Measurements from ENCODE around the gene SH3BGRL2.

DNA sequence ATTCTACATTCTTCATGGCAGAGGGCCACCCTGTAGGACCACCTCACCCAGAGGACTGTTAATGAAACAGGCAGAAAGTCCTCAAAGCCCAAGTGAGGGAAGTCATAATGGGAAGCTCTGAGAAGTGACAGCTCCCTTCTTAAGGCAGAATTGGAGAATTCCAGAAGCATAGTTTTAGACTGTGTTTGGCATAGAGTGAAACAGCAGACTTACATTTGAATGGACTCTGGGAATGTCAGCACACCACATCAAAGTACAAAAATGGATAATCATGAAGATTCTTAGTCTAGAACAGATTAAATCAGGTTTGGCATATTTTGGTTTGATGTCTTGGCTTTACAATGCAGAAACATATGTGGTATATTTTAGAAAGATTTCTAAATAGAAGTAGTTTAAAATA is 17.9 kb downstream of the SH3BGRL2 start:
- TF ChIP-seq, protein P1, sequence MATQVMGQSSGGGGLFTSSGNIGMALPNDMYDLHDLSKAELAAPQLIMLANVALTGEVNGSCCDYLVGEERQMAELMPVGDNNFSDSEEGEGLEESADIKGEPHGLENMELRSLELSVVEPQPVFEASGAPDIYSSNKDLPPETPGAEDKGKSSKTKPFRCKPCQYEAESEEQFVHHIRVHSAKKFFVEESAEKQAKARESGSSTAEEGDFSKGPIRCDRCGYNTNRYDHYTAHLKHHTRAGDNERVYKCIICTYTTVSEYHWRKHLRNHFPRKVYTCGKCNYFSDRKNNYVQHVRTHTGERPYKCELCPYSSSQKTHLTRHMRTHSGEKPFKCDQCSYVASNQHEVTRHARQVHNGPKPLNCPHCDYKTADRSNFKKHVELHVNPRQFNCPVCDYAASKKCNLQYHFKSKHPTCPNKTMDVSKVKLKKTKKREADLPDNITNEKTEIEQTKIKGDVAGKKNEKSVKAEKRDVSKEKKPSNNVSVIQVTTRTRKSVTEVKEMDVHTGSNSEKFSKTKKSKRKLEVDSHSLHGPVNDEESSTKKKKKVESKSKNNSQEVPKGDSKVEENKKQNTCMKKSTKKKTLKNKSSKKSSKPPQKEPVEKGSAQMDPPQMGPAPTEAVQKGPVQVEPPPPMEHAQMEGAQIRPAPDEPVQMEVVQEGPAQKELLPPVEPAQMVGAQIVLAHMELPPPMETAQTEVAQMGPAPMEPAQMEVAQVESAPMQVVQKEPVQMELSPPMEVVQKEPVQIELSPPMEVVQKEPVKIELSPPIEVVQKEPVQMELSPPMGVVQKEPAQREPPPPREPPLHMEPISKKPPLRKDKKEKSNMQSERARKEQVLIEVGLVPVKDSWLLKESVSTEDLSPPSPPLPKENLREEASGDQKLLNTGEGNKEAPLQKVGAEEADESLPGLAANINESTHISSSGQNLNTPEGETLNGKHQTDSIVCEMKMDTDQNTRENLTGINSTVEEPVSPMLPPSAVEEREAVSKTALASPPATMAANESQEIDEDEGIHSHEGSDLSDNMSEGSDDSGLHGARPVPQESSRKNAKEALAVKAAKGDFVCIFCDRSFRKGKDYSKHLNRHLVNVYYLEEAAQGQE (IDR thresholded peaks at IDR 0.05; ENCODE audit: unreplicated experiment): no peak
- TF ChIP-seq, protein P2, sequence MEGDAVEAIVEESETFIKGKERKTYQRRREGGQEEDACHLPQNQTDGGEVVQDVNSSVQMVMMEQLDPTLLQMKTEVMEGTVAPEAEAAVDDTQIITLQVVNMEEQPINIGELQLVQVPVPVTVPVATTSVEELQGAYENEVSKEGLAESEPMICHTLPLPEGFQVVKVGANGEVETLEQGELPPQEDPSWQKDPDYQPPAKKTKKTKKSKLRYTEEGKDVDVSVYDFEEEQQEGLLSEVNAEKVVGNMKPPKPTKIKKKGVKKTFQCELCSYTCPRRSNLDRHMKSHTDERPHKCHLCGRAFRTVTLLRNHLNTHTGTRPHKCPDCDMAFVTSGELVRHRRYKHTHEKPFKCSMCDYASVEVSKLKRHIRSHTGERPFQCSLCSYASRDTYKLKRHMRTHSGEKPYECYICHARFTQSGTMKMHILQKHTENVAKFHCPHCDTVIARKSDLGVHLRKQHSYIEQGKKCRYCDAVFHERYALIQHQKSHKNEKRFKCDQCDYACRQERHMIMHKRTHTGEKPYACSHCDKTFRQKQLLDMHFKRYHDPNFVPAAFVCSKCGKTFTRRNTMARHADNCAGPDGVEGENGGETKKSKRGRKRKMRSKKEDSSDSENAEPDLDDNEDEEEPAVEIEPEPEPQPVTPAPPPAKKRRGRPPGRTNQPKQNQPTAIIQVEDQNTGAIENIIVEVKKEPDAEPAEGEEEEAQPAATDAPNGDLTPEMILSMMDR (conservative IDR thresholded peaks at IDR 0.05; ENCODE audit: low read depth in 2 of 2): no peak
- TF ChIP-seq POLR2AphosphoS5 (IDR thresholded peaks at IDR 0.05; ENCODE audit: low read depth) (no peak), ZNF331 (CRISPR knock-in tag; IDR thresholded peaks at IDR 0.05; ENCODE audit: low read depth) (no peak), EZH2phosphoT487 (IDR thresholded peaks at IDR 0.05; ENCODE audit: unreplicated experiment) (no peak), EZH2 (IDR thresholded peaks at IDR 0.05; ENCODE audit: low read depth, unreplicated experiment) (no peak), CREB1 (CRISPR knock-in tag; IDR thresholded peaks at IDR 0.05; ENCODE audit: low read depth) (no peak), ETS1 (IDR thresholded peaks at IDR 0.05) (no peak), ZNF114 (CRISPR knock-in tag; IDR thresholded peaks at IDR 0.05) (no peak), JUNB (IDR thresholded peaks at IDR 0.05; ENCODE audit: unreplicated experiment) (no peak), NANOG (IDR thresholded peaks at IDR 0.05; ENCODE audit: borderline replicate concordance) (no peak), STAT1 (IDR thresholded peaks at IDR 0.05; ENCODE audit: unreplicated experiment) (no peak)
